Measurements from ENCODE around the gene LOXHD1. TPM values are rescaled to one million over a fixed set of nuclear protein-coding genes. Genes with fewer than 3 reads are reported as not detected.

Gene LOXHD1
- total RNA-seq, 1 donor from 2014 or later = not detected

DNA sequence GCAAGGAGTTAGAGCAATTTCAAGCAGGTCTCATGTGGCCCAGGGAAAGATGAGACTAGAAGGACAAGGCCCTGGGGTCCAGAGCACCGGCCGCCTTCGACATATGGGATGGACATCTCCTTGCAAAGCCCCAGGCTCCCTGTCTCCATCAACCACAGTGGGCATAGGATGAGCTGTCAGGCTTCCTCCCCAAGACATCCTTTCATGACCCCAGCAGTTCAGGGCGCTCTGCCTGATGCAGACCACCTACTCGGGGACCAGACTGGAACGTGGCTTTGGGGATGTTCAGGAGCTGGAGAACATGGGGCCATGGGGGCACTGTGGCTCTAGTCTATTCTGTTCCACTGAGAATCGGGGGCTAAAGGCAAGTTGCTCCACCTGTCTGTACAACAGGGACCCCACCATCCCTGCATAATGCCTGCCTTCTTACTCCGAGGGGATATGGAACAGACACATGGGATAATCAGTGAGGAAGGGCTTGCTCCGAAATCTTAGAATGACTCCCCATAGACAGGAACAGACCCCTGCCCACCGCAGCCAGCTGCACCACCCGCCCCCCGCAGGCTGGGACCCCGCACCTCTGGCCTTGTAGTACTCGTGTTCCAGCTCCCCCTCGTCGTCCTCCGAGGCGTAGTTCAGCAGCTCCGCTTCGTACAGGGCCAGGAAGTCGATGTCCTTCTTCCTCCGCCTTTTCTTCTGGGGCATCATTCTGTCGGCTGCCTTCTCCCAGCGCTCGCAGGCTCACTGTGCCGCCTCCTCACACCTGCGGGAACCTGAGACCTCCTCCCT is 500 bp downstream of the LOXHD1 start:
- no peaks in the 10 kb centered on the region for H3K9me3 Mint-ChIP-seq
- DNase-seq = no peak
- no peaks in the 10 kb centered on the region for H3K36me3 Mint-ChIP-seq (ENCODE audit: low read depth)
- no peak overlapping the region for H3K4me3 Mint-ChIP-seq
- intact Hi-C loops (cut with micrococcal nuclease) = loop anchor here (10.0 kb wide), 1 partner anchor 102 kb away; no protein-coding TSS in a partner anchor
- no peaks in the 10 kb centered on the region for H3K4me1 Mint-ChIP-seq
- H3K27ac Mint-ChIP-seq = no peak overlapping the region
- H3K27me3 Mint-ChIP-seq = peaks cover 3% of the 10 kb centered on the region

GRCh38 chr18:46652372-46652771 is 4.6 kb downstream of the LOXHD1 start:
- Mint-ChIP-seq H3K4me3 (no peak overlapping the region), H3K9me3 (no peaks in the 10 kb centered on the region), H3K27ac (no peak overlapping the region), H3K27me3 (peaks cover 8% of the 10 kb centered on the region), H3K36me3 (ENCODE audit: low read depth) (no peaks in the 10 kb centered on the region), H3K4me1 (no peaks in the 10 kb centered on the region)
- no peak for DNase-seq
- intact Hi-C loops (cut with micrococcal nuclease) = loop anchor here (10.0 kb wide), 1 partner anchor 98 kb away; no protein-coding TSS in a partner anchor

DNA sequence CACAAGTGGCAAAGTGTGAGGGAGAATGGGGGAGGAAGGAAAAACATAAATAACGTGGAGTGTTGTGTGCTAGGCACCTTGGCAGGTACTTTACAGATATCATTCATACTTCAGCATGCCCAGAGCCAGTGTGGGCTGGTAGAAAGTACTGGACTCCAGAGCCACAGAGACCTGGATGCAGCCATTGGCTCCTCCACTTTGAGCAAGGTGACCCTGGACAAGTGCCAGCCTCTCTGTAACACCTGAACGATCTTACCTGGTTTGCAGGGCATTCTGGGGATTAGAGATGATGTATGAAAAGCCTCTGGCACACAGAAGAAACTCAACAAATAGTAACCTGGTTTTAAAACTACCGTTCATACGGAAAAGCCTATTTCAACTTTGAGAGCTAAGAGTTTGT is 6.3 kb downstream of the LOXHD1 start:
- intact Hi-C loops (cut with micrococcal nuclease) = loop anchor here (10.0 kb wide), 1 partner anchor 96 kb away; no protein-coding TSS in a partner anchor
- H3K27ac Mint-ChIP-seq = no peak overlapping the region
- H3K4me1 Mint-ChIP-seq = no peaks in the 10 kb centered on the region
- no peaks in the 10 kb centered on the region for H3K9me3 Mint-ChIP-seq
- no peak overlapping the region for H3K4me3 Mint-ChIP-seq
- peaks cover 9% of the 10 kb centered on the region for H3K27me3 Mint-ChIP-seq
- H3K36me3 Mint-ChIP-seq (ENCODE audit: low read depth) = no peaks in the 10 kb centered on the region
- DNase-seq = no peak

DNA sequence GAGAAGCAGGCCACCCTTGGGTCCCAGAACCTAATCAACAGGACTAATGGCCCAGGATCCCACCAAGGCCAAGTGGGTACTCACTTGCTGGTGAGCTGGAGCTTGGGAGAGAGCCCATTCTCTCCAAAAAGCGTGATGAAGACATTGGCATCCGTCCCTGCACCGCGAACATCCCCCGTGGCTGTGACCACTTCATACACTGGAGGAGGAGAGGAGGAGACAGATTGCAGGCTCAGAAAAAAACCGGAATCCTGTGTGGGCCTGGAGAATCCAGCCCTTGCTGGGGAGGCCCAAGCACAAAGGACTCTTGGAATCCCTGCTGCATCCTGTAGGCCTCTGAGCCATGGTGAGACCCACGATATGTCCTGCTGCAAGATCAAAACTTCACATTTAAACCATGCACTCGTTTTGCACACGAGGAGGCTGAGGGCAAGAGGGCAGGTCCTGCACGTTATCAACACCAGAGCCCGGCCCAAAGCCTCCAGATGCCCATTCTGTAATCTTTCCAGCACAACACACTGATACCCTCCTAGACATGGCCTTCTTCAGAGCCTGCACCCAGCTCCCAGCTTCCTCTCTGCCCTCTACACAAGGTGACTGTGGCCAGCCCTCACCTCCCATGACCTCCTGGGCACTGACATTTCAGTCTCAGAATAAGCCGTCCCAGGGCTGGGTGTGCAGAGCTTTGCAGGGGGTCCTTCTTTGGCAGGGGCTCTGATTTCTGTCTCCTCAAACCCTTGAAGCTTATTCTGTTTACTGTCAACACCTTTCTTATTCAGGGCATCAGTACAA is 7.8 kb downstream of the LOXHD1 start:
- Mint-ChIP-seq H3K27ac (no peak overlapping the region), H3K9me3 (no peaks in the 10 kb centered on the region), H3K4me1 (no peaks in the 10 kb centered on the region), H3K4me3 (no peak overlapping the region), H3K36me3 (ENCODE audit: low read depth) (no peaks in the 10 kb centered on the region), H3K27me3 (peaks cover 8% of the 10 kb centered on the region)
- DNase-seq = no peak
- intact Hi-C loops (cut with micrococcal nuclease) = no loop called here

GRCh38 chr18:46646468-46646867 is 10.6 kb downstream of the LOXHD1 start:
- H3K4me3 Mint-ChIP-seq = no peak overlapping the region
- peaks cover 11% of the 10 kb centered on the region for H3K27me3 Mint-ChIP-seq
- H3K9me3 Mint-ChIP-seq = no peaks in the 10 kb centered on the region
- no peaks in the 10 kb centered on the region for H3K36me3 Mint-ChIP-seq (ENCODE audit: low read depth)
- no peak overlapping the region for H3K27ac Mint-ChIP-seq
- intact Hi-C loops (cut with micrococcal nuclease) = no loop called here
- no peak for DNase-seq
- H3K4me1 Mint-ChIP-seq = no peaks in the 10 kb centered on the region

DNA sequence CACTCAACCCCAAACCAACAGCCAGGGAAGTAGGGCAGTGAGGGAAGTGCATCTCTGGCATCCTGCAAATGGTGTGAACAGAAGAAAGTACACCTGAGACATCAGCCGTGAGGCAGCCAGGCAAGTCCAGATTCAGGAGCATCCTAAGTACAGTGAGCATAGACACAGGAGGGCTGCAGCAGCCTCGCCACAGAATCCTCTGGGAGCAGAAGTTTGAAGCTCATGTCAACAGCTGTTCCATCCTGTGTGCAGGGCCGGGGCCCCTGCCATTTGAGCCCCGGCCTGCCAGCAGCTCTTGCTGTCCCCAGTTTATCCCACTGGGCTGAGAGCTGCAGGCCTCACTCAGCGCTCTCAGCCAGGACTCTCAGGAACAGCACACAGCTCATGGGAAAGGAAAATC is 14.5 kb downstream of the LOXHD1 start:
- intact Hi-C loops (cut with micrococcal nuclease) = no loop called here
- no peaks in the 10 kb centered on the region for H3K36me3 Mint-ChIP-seq (ENCODE audit: low read depth)
- no peak for DNase-seq
- H3K4me1 Mint-ChIP-seq = no peaks in the 10 kb centered on the region
- H3K27ac Mint-ChIP-seq = no peak overlapping the region
- no peak overlapping the region for H3K4me3 Mint-ChIP-seq
- peaks cover 6% of the 10 kb centered on the region for H3K27me3 Mint-ChIP-seq
- H3K9me3 Mint-ChIP-seq = no peaks in the 10 kb centered on the region

DNA sequence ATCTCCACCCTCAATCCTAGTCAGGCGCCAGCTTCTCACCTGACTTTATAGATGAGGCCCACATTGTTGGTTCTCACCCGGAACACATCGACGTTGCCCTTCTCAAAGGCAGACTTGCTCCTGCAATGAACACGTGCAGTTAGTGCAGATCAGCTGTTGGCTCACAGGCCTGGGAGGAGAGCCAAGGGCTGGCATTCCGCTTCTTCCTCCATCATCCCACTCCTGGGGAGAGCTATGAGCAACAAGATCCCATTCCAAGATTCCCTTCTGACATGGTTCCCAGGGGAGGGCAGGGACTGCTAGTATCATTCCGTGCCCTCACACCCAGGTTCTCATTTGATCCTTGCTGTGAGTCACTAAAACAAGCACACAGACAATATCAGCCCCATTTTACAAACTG is 15.1 kb downstream of the LOXHD1 start:
- Mint-ChIP-seq H3K27ac (no peak overlapping the region), H3K9me3 (no peaks in the 10 kb centered on the region), H3K27me3 (peaks cover 9% of the 10 kb centered on the region), H3K4me3 (no peak overlapping the region), H3K4me1 (no peaks in the 10 kb centered on the region), H3K36me3 (ENCODE audit: low read depth) (no peaks in the 10 kb centered on the region)
- intact Hi-C loops (cut with micrococcal nuclease) = no loop called here
- DNase-seq = no peak

GRCh38 chr18:46639386-46639785 is 17.6 kb downstream of the LOXHD1 start:
- no peak overlapping the region for H3K4me3 Mint-ChIP-seq
- intact Hi-C loops (cut with micrococcal nuclease) = no loop called here
- H3K9me3 Mint-ChIP-seq = no peaks in the 10 kb centered on the region
- DNase-seq = no peak
- H3K4me1 Mint-ChIP-seq = no peaks in the 10 kb centered on the region
- H3K27ac Mint-ChIP-seq = no peak overlapping the region
- H3K36me3 Mint-ChIP-seq (ENCODE audit: low read depth) = no peaks in the 10 kb centered on the region
- peaks cover 6% of the 10 kb centered on the region for H3K27me3 Mint-ChIP-seq

GRCh38 chr18:46636040-46636630 is 20.9 kb downstream of the LOXHD1 start:
- Mint-ChIP-seq H3K9me3 (peaks cover 7% of the 10 kb centered on the region), H3K27me3 (peaks cover 3% of the 10 kb centered on the region), H3K4me3 (no peak overlapping the region), H3K27ac (no peak overlapping the region), H3K36me3 (ENCODE audit: low read depth) (no peaks in the 10 kb centered on the region), H3K4me1 (no peaks in the 10 kb centered on the region)
- no peak for DNase-seq
- intact Hi-C loops (cut with micrococcal nuclease) = no loop called here

DNA sequence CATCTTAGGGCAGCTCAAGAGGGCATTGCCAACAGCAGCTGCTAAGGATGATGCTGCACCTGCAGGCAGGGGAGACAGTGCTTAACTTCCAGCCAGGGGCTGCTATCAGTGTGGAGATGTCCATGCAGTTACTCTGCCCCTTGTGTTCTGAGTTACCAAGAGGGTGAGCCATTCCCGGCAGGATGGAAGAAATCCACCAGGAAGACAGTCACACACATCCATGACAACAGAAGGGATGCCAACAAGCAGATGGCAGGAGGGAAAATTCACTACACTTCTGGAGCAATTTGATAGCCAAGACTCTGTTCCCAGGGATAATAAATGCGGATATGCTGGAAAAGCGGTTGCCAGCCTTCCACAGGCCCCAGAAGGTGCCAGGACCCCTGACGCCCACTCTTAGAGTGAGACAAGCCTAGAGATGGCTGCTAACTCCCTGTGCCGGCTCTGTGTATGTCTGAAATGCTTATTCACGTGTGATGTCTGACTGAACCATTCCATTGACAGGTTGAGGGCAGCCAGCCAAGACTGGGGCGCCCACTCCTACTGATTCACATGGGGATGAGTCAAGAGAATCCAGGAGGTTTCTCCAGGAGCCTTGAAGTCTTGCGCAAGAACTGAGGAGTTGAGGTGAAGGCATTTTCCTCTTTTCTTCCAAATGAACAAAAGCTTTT is 24.5 kb downstream of the LOXHD1 start:
- Mint-ChIP-seq H3K27me3 (peaks cover 3% of the 10 kb centered on the region), H3K36me3 (ENCODE audit: low read depth) (no peaks in the 10 kb centered on the region), H3K4me1 (peaks cover 8% of the 10 kb centered on the region), H3K4me3 (no peak overlapping the region), H3K27ac (no peak overlapping the region), H3K9me3 (peaks cover 7% of the 10 kb centered on the region)
- intact Hi-C loops (cut with micrococcal nuclease) = no loop called here
- DNase-seq = no peak

DNA sequence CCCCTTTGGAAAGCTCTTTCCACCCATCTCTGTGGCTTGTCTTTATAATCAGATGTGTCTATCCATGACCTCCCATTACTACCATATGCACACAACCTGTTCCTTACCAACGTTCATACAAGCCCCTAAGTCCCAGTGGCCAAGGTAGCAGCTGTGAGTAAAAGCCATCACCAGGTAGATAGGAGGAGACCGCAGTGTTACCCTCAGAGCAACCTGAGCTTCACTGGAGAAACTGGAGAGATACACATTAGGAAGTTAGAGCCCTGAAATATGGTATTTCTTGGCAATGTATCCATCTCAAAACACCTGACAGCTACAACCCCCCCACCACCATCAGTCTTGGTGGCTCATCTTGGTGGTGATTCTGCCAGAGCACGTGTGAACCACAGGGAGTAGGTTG is 26.0 kb downstream of the LOXHD1 start:
- no peaks in the 10 kb centered on the region for H3K36me3 Mint-ChIP-seq (ENCODE audit: low read depth)
- peaks cover 8% of the 10 kb centered on the region for H3K4me1 Mint-ChIP-seq
- H3K27me3 Mint-ChIP-seq = peaks cover 2% of the 10 kb centered on the region
- peaks cover 7% of the 10 kb centered on the region for H3K9me3 Mint-ChIP-seq
- H3K27ac Mint-ChIP-seq = no peak overlapping the region
- no peak overlapping the region for H3K4me3 Mint-ChIP-seq
- DNase-seq = no peak
- intact Hi-C loops (cut with micrococcal nuclease) = no loop called here

- Mint-ChIP-seq H3K9me3 (peaks cover 7% of the 10 kb centered on the region), H3K27me3 (peaks cover 5% of the 10 kb centered on the region), H3K4me3 (no peak overlapping the region), H3K27ac (no peak overlapping the region), H3K4me1 (peaks cover 8% of the 10 kb centered on the region), H3K36me3 (ENCODE audit: low read depth) (no peaks in the 10 kb centered on the region)
- DNase-seq = no peak
- intact Hi-C loops (cut with micrococcal nuclease) = no loop called here
These were observed 26.9 kb downstream of the LOXHD1 start for GRCh38 chr18:46630160-46630559.

- Mint-ChIP-seq H3K9me3 (peaks cover 7% of the 10 kb centered on the region), H3K27me3 (peaks cover 5% of the 10 kb centered on the region), H3K36me3 (ENCODE audit: low read depth) (no peaks in the 10 kb centered on the region), H3K4me1 (peaks cover 12% of the 10 kb centered on the region), H3K27ac (no peak overlapping the region), H3K4me3 (no peak overlapping the region)
- DNase-seq = no peak
- intact Hi-C loops (cut with micrococcal nuclease) = no loop called here
These were observed 27.7 kb downstream of the LOXHD1 start for GRCh38 chr18:46629361-46629760.
